Ishikawa (cell line): Measurements from ENCODE around the gene STAC2.

Experiments
- CEBPB ChIP-seq: IDR thresholded peaks from 2 replicates; pipeline ENCODE4 v1.6.1; 2012
- EP300 ChIP-seq: IDR thresholded peaks from 2 replicates; pipeline ENCODE4 v1.6.1; 2012; ENCODE audit warnings: borderline replicate concordance
- FOXM1 ChIP-seq: IDR thresholded peaks from 2 replicates; pipeline ENCODE4 v1.6.1; 2012; ENCODE audit warnings: low read depth, borderline replicate concordance

DNA sequence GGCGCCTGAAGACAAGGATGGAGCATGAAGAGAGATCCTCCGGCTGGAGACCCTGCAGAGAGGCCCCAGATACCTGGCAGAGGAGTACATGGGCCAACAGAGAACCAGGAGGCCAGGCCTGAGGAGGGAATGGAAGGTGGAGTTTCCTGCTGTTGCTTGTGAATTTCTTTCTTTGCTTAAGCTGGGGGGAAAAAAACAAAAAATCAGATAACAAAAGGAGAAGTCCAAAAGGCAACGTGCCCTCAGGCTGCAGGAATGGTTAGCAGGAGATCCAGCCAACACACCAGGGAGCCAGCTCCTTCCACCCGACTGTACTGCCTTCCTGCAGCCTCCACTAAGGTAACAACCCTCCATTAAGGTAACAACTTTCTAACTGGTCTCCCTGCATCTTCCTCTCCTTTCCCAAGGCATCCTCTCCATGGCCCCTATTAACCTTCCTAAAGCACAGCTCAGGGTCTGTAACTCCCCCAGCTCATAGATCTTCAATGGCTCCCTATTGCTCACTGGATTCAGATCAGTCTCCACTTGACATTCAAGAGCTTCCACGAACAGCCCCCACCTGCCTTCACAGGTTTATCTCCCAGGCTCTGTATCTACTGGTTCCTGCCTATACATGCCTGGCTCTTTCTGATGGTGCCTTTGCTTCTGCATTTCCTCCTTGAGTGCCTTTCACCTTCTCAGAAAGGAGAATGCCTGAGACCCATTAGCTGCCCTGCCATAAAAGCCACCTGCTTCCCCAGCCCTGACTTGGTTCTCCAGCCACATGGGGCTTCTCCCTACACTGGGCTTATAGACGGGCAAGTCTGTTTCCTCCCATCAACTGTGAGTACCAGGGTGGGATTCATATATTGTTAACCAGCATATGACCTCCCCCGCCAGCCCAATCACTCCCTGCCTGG, 59.1 kb downstream of the STAC2 start:
- no peak for TF ChIP-seq FOXM1
- TF ChIP-seq EP300 = no peak
- TF ChIP-seq CEBPB = no peak
